Mammary epithelial cell (primary cell): Measurements from ENCODE around the gene HFM1.
A peak's percentile ranks its signal among the peaks of the same experiment; 100 is the strongest.

Experiments used
- CTCF ChIP-seq, 2 donors: IDR thresholded peaks in 1 of 2; conservative IDR thresholded peaks in 1 of 2; 2 replicates each; pipeline ENCODE4 v1.5.1; 2011 to 2012; ENCODE audit warnings: inconsistent platforms in 2 of 2, low read length in 2 of 2, mild to moderate bottlenecking in 2 of 2, control low read depth in 1 of 2, low read depth in 1 of 2; ENCODE audit not compliant: insufficient read depth in 1 of 2; ENCODE audit errors: extremely low read depth in 1 of 2
- EZH2 ChIP-seq: IDR thresholded peaks from 2 replicates; pipeline ENCODE4 v1.6.1; 2012; ENCODE audit warnings: low read length, inconsistent platforms, borderline replicate concordance

DNA sequence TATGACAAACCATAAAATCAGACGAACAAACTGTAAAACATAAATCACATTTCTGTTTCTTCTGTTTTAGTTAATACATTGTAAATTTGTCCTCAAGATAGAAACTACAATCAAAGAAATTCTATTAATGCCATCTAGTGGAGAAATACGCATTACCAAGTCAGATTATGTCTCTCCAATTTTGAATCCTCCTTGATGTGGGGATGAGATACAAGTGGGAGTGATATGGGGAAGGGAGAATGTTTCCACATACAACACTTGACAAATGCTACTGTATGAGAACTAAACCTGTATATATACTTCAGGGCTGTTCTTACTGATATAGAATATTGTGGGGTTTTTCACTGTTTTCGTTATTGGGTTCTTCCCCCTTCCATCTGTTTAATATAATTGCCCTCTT is 2.6 kb downstream of the HFM1 start:
- peak; percentile 45 to 51 for TF ChIP-seq CTCF (conservative IDR thresholded peaks at IDR 0.05 in 1 of 2, IDR thresholded peaks at IDR 0.05 in 1 of 2; ENCODE audit: extremely low read depth in 1 of 2, insufficient read depth in 1 of 2, low read depth in 1 of 2, low read length in 2 of 2)
- TF ChIP-seq EZH2, result no peak
